Measurements from ENCODE around the gene UNK.

UNK gene

DNA sequence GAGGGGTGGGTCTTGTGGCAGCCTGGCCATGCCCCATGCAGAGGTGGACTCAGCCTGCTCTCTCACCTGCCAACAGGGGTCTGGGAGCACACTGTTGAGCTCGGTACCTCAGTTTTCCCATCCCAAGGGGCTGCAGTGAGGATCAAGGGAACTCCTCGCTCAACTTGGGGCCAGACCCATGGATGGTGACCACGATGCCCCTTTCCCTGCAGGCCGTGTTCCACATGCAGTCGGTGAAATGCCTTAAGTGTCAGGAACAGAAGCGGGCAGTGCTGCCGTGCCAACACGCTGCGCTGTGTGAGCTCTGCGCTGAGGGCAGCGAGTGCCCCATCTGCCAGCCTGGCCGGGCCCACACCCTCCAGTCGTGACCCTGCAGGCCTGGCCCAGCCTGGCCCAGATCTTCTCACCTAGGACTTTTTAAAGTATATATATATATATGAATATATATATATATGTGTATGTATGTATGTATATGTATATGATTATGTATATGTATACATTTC is 39.5 kb downstream of the UNK start:
- Histone ChIP-seq H3K36me3 (ENCODE audit: insufficient read depth, low read length) (peaks cover 72% of the 10 kb centered on the region), H3K27ac (ENCODE audit: low read depth, low read length, poor library complexity, severe bottlenecking) (no peak overlapping the region), H4K20me1 (ENCODE audit: insufficient read depth, low read length) (no peaks in the 10 kb centered on the region)

GRCh38 chr17:75824666-75825065 is 40.1 kb downstream of the UNK start:
- no peak overlapping the region for H3K4me3 ChIP-seq (ENCODE audit: low read depth, low read length, poor library complexity, severe bottlenecking)
- no peak for TF ChIP-seq EZH2 (IDR thresholded peaks at IDR 0.05; ENCODE audit: borderline replicate concordance, low read length)
- TF ChIP-seq, protein P1, sequence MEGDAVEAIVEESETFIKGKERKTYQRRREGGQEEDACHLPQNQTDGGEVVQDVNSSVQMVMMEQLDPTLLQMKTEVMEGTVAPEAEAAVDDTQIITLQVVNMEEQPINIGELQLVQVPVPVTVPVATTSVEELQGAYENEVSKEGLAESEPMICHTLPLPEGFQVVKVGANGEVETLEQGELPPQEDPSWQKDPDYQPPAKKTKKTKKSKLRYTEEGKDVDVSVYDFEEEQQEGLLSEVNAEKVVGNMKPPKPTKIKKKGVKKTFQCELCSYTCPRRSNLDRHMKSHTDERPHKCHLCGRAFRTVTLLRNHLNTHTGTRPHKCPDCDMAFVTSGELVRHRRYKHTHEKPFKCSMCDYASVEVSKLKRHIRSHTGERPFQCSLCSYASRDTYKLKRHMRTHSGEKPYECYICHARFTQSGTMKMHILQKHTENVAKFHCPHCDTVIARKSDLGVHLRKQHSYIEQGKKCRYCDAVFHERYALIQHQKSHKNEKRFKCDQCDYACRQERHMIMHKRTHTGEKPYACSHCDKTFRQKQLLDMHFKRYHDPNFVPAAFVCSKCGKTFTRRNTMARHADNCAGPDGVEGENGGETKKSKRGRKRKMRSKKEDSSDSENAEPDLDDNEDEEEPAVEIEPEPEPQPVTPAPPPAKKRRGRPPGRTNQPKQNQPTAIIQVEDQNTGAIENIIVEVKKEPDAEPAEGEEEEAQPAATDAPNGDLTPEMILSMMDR (IDR thresholded peaks at IDR 0.05; ENCODE audit: low read length) = no peak
- H3F3A ChIP-seq (ENCODE audit: insufficient read depth, low read length) = no peaks in the 10 kb centered on the region
- H3K9me2 ChIP-seq (ENCODE audit: low read depth, low read length) = no peaks in the 10 kb centered on the region
- H3K36me3 ChIP-seq (ENCODE audit: insufficient read depth, low read length) = peaks cover 67% of the 10 kb centered on the region
- H3K9ac ChIP-seq (ENCODE audit: low read length) = no peak overlapping the region
- no peak overlapping the region for H3K4me2 ChIP-seq (ENCODE audit: low read length)
- no peaks in the 10 kb centered on the region for H3K9me3 ChIP-seq (ENCODE audit: low read length)
- H2AFZ ChIP-seq (ENCODE audit: low read length) = no peak overlapping the region
- peaks cover 40% of the 10 kb centered on the region for H3K4me1 ChIP-seq (ENCODE audit: insufficient read depth, low read length, severe bottlenecking)
- H3K79me2 ChIP-seq (ENCODE audit: insufficient read depth, low read length) = no peaks in the 10 kb centered on the region
- H3K27ac ChIP-seq (ENCODE audit: low read depth, low read length, poor library complexity, severe bottlenecking) = no peak overlapping the region
- no peaks in the 10 kb centered on the region for H4K20me1 ChIP-seq (ENCODE audit: insufficient read depth, low read length)
- H3K27me3 ChIP-seq (ENCODE audit: insufficient read depth, low read length) = no peaks in the 10 kb centered on the region

More for the DNA sequence above, 39.5 kb downstream of the UNK start:
- Histone ChIP-seq H2AFZ (ENCODE audit: low read length) (no peak overlapping the region), H3K4me1 (ENCODE audit: insufficient read depth, low read length, severe bottlenecking) (peaks cover 40% of the 10 kb centered on the region), H3K4me3 (ENCODE audit: low read depth, low read length, poor library complexity, severe bottlenecking) (no peak overlapping the region), H3K4me2 (ENCODE audit: low read length) (no peak overlapping the region), H3K9me3 (ENCODE audit: low read length) (no peaks in the 10 kb centered on the region), H3K9ac (ENCODE audit: low read length) (no peak overlapping the region), H3F3A (ENCODE audit: insufficient read depth, low read length) (no peaks in the 10 kb centered on the region), H3K9me2 (ENCODE audit: low read depth, low read length) (no peaks in the 10 kb centered on the region), H3K27me3 (ENCODE audit: insufficient read depth, low read length) (no peaks in the 10 kb centered on the region), H3K79me2 (ENCODE audit: insufficient read depth, low read length) (no peaks in the 10 kb centered on the region)
- TF ChIP-seq, protein P1 (IDR thresholded peaks at IDR 0.05; ENCODE audit: low read length) = no peak
- no peak for TF ChIP-seq EZH2 (IDR thresholded peaks at IDR 0.05; ENCODE audit: borderline replicate concordance, low read length)

GRCh38 chr17:75825149-75825552 is 40.5 kb downstream of the UNK start:
- Histone ChIP-seq H3K9me2 (ENCODE audit: low read depth, low read length) (no peaks in the 10 kb centered on the region), H3K79me2 (ENCODE audit: insufficient read depth, low read length) (no peaks in the 10 kb centered on the region), H3F3A (ENCODE audit: insufficient read depth, low read length) (no peaks in the 10 kb centered on the region), H3K27ac (ENCODE audit: low read depth, low read length, poor library complexity, severe bottlenecking) (no peak overlapping the region), H4K20me1 (ENCODE audit: insufficient read depth, low read length) (no peaks in the 10 kb centered on the region), H3K27me3 (ENCODE audit: insufficient read depth, low read length) (no peaks in the 10 kb centered on the region), H3K4me1 (ENCODE audit: insufficient read depth, low read length, severe bottlenecking) (peaks cover 42% of the 10 kb centered on the region), H2AFZ (ENCODE audit: low read length) (no peak overlapping the region), H3K4me2 (ENCODE audit: low read length) (no peak overlapping the region), H3K36me3 (ENCODE audit: insufficient read depth, low read length) (peaks cover 62% of the 10 kb centered on the region), H3K9ac (ENCODE audit: low read length) (no peak overlapping the region), H3K4me3 (ENCODE audit: low read depth, low read length, poor library complexity, severe bottlenecking) (no peak overlapping the region), H3K9me3 (ENCODE audit: low read length) (no peaks in the 10 kb centered on the region)
- TF ChIP-seq, protein P1 (IDR thresholded peaks at IDR 0.05; ENCODE audit: low read length) = no peak
- no peak for TF ChIP-seq EZH2 (IDR thresholded peaks at IDR 0.05; ENCODE audit: borderline replicate concordance, low read length)

Measured in OCI-LY1 (cell line).